ENCODE results near the gene CPTP.

Gene CPTP

GRCh38 chr1:1342584-1343115 lies 18.0 kb downstream of the CPTP start:
- no peak overlapping the region for H3K27ac Mint-ChIP-seq
- peaks cover 44% of the 10 kb centered on the region for H3K4me1 Mint-ChIP-seq
- H3K9me3 Mint-ChIP-seq: peaks cover 0 to 7% of the 10 kb centered on the region in 2 donors
- ATAC-seq (no peak), DNase-seq (no peak)
- no peak overlapping the region for H3K4me3 Mint-ChIP-seq
- H3K27me3 Mint-ChIP-seq: no peaks in the 10 kb centered on the region

- DNase-seq: no peak
- ATAC-seq: no peak
- Mint-ChIP-seq H3K4me1 (peaks cover 51% of the 10 kb centered on the region), H3K27me3 (no peaks in the 10 kb centered on the region), H3K4me3 (no peak overlapping the region), H3K9me3 (peaks cover 0 to 7% of the 10 kb centered on the region in 2 donors), H3K27ac (peak overlapping the region in 1 of 2 donors; percentile 12)
Measured at GRCh38 chr1:1343811-1344421, 19.3 kb downstream of the CPTP start.

GRCh38 chr1:1344655-1345361 lies 20.2 kb downstream of the CPTP start:
- Mint-ChIP-seq H3K27me3 (no peaks in the 10 kb centered on the region), H3K4me3 (no peak overlapping the region), H3K9me3 (peaks cover 0 to 7% of the 10 kb centered on the region in 2 donors), H3K4me1 (peaks cover 51% of the 10 kb centered on the region), H3K27ac (peak overlapping the region in 1 of 2 donors; percentile 27)
- ATAC-seq: peak; percentile 34
- no peak for DNase-seq

- ATAC-seq: no peak
- peaks cover 51% of the 10 kb centered on the region for H3K4me1 Mint-ChIP-seq
- no peak for DNase-seq
Measured at GRCh38 chr1:1345384-1345783, 20.8 kb downstream of the CPTP start.

GRCh38 chr1:1345860-1346500 lies 21.4 kb downstream of the CPTP start:
- H3K27me3 Mint-ChIP-seq: no peaks in the 10 kb centered on the region
- no peak overlapping the region for H3K4me3 Mint-ChIP-seq
- DNase-seq: no peak

More at GRCh38 chr1:1345384-1345783, 20.8 kb downstream of the CPTP start:
- no peaks in the 10 kb centered on the region for H3K27me3 Mint-ChIP-seq
- peaks cover 0 to 7% of the 10 kb centered on the region in 2 donors for H3K9me3 Mint-ChIP-seq
- H3K27ac Mint-ChIP-seq: no peak overlapping the region
- no peak overlapping the region for H3K4me3 Mint-ChIP-seq

GRCh38 chr1:1346501-1346890 lies 21.9 kb downstream of the CPTP start:
- peak overlapping the region; percentile 27 to 77 for H3K4me3 Mint-ChIP-seq
- H3K27ac Mint-ChIP-seq: no peak overlapping the region
- no peaks in the 10 kb centered on the region for H3K27me3 Mint-ChIP-seq
- ATAC-seq (no peak), DNase-seq (no peak)
- peaks cover 0 to under 1% of the 10 kb centered on the region in 2 donors for H3K9me3 Mint-ChIP-seq
- H3K4me1 Mint-ChIP-seq: peaks cover 51% of the 10 kb centered on the region

More at GRCh38 chr1:1345860-1346500, 21.4 kb downstream of the CPTP start:
- peaks cover 51% of the 10 kb centered on the region for H3K4me1 Mint-ChIP-seq
- H3K27ac Mint-ChIP-seq: no peak overlapping the region
- ATAC-seq: no peak
- peaks cover 0 to 5% of the 10 kb centered on the region in 2 donors for H3K9me3 Mint-ChIP-seq

GRCh38 chr1:1347026-1347595 lies 22.5 kb downstream of the CPTP start:
- Mint-ChIP-seq H3K4me1 (peaks cover 55% of the 10 kb centered on the region), H3K4me3 (peak overlapping the region; percentile 77 to 85), H3K27ac (no peak overlapping the region), H3K27me3 (peaks cover 4% of the 10 kb centered on the region), H3K9me3 (no peaks in the 10 kb centered on the region)
- no peak for ATAC-seq
- DNase-seq: no peak

- ATAC-seq (no peak), DNase-seq (no peak)
- Mint-ChIP-seq H3K4me1 (peaks cover 59% of the 10 kb centered on the region), H3K27me3 (peaks cover 11% of the 10 kb centered on the region), H3K9me3 (no peaks in the 10 kb centered on the region), H3K27ac (peak overlapping the region in 1 of 2 donors; percentile 12), H3K4me3 (peak overlapping the region; percentile 77 to 85)
Measured at GRCh38 chr1:1347663-1348419, 23.2 kb downstream of the CPTP start.

- no peak overlapping the region for H3K27ac Mint-ChIP-seq
- DNase-seq (no peak), ATAC-seq (peak; percentile 46)
- peaks cover 19% of the 10 kb centered on the region for H3K27me3 Mint-ChIP-seq
- peak overlapping the region; percentile 77 to 85 for H3K4me3 Mint-ChIP-seq
- H3K4me1 Mint-ChIP-seq: peaks cover 59% of the 10 kb centered on the region
- H3K9me3 Mint-ChIP-seq: no peaks in the 10 kb centered on the region
Measured at GRCh38 chr1:1348420-1349255, 24.0 kb downstream of the CPTP start.

- peak within 1 kb of the TSS; percentile 77 to 85 for H3K4me3 Mint-ChIP-seq
- no peak within 1 kb of the TSS for H3K27ac Mint-ChIP-seq
- peaks cover 61% of the 10 kb centered on the region for H3K4me1 Mint-ChIP-seq
- peaks cover 27% of the 10 kb centered on the region for H3K27me3 Mint-ChIP-seq
- H3K9me3 Mint-ChIP-seq: no peaks in the 10 kb centered on the region
- ATAC-seq (peak; percentile 81), DNase-seq (peak; percentile 79 to 81)
Measured at GRCh38 chr1:1349256-1350012, 24.8 kb downstream of the CPTP start, which contains the start of gene DVL1. DVL1 (minus strand) TSS chr1:1349418; CDS start chr1:1349065, 353 bp downstream.

- no peak for ATAC-seq
- H3K4me3 Mint-ChIP-seq: peak overlapping the region; percentile 42 to 56
- no peak for DNase-seq
- no peaks in the 10 kb centered on the region for H3K9me3 Mint-ChIP-seq
- H3K4me1 Mint-ChIP-seq: peaks cover 45% of the 10 kb centered on the region
- H3K27ac Mint-ChIP-seq: peak overlapping the region in 1 of 2 donors; percentile 12
- H3K27me3 Mint-ChIP-seq: peaks cover 34% of the 10 kb centered on the region
Measured at GRCh38 chr1:1351511-1352427, 27.2 kb downstream of the CPTP start.

GRCh38 chr1:1352786-1353388 lies 28.3 kb downstream of the CPTP start:
- H3K4me1 Mint-ChIP-seq: peaks cover 43% of the 10 kb centered on the region
- no peak overlapping the region for H3K27ac Mint-ChIP-seq
- H3K9me3 Mint-ChIP-seq: no peaks in the 10 kb centered on the region
- ATAC-seq (no peak), DNase-seq (no peak)
- peaks cover 34% of the 10 kb centered on the region for H3K27me3 Mint-ChIP-seq
- no peak overlapping the region for H3K4me3 Mint-ChIP-seq

Measured in stimulated activated naive CD8-positive, alpha-beta T cell treated with anti-CD3 and anti-CD28 coated beads, Interleukin-15, amount 100 ng/mL, for 72 hours (primary cell).